HG02571 (cell line): ENCODE data around the gene NELFE.
A peak's percentile ranks its signal among the peaks of the same experiment; 100 is the strongest.
"Not testable (repeated sequence)": the region's sequence is repeated elsewhere in the genome, so short reads cannot be mapped to it uniquely, and the experiment has no call there.

ENCODE experiments used
- ATAC-seq: cut with Tn5 transposase; IDR thresholded peaks from one replicate; pipeline ENCODE4 v1.9.1; 2021; ENCODE audit warnings: mild to moderate bottlenecking, moderate library complexity; ENCODE audit not compliant: unreplicated experiment

Gene NELFE, protein sequence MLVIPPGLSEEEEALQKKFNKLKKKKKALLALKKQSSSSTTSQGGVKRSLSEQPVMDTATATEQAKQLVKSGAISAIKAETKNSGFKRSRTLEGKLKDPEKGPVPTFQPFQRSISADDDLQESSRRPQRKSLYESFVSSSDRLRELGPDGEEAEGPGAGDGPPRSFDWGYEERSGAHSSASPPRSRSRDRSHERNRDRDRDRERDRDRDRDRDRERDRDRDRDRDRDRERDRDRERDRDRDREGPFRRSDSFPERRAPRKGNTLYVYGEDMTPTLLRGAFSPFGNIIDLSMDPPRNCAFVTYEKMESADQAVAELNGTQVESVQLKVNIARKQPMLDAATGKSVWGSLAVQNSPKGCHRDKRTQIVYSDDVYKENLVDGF

DNA sequence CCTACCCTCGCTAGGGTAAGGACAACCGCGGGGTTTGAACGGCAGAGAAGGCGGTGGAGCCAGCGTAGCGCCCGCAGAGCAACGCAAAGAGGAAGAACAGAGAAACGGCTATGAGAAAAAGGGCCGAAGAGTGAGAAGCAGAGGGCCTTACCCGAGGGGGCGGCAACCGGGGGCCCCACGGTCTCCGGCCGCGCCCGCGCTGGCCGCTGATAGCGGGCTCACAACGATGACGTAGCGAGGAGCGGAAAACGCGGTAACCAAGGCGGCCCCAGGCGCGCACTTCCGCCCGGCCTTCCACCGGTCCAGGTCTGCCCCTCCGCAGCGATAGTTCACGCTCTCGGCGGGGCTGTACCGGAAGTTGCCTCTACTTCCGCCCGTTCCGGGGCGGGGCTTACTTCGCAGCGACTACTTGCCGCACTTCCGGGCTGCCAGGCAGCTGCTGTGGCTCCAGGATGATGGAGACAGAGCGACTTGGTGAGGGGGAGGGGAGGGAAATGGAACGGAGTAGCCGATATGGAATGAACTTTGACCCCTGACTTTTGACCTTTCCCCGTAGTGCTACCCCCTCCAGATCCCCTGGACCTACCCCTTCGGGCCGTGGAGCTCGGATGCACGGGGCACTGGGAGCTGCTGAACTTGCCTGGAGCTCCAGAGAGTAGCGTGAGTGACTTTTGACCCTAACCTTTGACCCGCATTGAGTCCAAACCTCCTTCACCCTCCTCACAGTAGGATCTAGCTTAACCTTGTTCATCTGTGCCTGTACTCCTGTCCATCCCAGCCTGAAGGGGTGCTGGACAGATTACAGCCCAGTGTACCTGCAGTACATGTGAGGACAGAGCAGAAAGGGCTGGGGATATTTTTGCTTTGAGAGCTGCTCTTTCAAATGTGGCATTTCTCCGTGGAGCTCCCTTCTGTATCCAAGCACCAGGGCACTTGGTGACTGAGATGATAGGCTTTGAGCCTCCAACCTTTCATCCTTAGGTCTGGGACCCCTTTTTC lies at the start of gene NELFE, which contains the start of gene SKIC2:
Gene NELFE, minus strand, starts transcription at position 231 of the 999 bp plus-strand sequence. CDS start 525 bp downstream, outside the sequence.
Gene SKIC2, plus strand, starts transcription at position 435 of the 999 bp plus-strand sequence. Its CDS starts 18 bp downstream, at position 453.
- ATAC-seq: peak; percentile 94

DNA sequence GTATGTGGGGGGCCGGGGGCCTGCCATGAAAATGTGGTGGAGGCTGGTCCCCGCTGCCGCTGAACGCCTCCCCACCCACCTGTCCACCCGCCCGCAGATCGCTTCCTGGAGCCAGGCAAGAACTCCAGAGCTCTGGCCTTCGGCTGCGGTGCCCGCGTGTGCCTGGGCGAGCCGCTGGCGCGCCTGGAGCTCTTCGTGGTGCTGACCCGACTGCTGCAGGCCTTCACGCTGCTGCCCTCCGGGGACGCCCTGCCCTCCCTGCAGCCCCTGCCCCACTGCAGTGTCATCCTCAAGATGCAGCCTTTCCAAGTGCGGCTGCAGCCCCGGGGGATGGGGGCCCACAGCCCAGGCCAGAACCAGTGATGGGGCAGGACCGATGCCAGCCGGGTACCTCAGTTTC lies 49.3 kb upstream of the NELFE start:
- ATAC-seq: not testable (repeated sequence)

DNA sequence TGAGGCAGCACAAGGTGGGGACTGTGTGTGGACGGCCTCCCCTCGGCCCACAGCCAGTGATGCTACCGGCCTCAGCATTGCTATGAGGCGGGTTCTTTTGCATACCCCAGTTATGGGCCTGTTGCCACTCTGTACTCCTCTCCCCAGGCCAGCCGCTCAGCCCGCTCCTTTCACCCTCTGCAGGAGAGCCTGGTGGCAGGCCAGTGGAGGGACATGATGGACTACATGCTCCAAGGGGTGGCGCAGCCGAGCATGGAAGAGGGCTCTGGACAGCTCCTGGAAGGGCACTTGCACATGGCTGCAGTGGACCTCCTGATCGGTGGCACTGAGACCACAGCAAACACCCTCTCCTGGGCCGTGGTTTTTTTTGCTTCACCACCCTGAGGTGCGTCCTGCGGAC lies 48.3 kb upstream of the NELFE start:
- ATAC-seq: not testable (repeated sequence)

DNA sequence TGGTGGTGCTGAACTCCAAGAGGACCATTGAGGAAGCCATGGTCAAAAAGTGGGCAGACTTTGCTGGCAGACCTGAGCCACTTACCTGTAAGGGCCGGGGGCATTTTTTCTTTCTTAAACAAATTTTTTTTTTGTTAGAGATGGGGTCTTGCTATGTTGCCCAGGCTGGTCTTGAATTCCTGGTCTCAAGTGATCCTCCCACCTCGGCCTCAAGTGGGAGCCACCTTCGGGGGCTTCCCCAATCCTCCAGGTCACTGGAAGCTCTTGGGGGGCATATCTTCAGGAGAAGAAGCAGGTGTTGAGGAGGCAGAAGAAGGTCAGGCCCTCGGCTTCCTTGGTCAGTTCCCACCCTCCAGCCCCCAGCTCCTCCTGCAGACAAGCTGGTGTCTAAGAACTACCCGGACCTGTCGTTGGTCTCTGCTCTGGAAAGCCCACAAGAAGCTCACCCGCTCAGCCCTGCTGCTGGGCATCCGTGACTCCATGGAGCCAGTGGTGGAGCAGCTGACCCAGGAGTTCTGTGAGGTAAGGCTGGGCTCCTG lies 47.3 kb upstream of the NELFE start:
- not testable (repeated sequence) for ATAC-seq

DNA sequence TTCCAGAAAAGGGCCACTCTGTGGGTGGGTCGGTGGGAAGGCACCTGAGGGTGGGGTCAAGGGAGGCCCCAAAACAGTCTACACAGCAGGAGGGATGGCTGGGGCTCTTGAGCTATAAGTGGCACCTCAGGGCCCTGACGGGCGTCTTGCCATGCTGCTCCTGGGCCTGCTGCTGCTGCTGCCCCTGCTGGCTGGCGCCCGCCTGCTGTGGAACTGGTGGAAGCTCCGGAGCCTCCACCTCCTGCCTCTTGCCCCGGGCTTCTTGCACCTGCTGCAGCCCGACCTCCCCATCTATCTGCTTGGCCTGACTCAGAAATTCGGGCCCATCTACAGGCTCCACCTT lies 46.7 kb upstream of the NELFE start:
- ATAC-seq: not testable (repeated sequence)

DNA sequence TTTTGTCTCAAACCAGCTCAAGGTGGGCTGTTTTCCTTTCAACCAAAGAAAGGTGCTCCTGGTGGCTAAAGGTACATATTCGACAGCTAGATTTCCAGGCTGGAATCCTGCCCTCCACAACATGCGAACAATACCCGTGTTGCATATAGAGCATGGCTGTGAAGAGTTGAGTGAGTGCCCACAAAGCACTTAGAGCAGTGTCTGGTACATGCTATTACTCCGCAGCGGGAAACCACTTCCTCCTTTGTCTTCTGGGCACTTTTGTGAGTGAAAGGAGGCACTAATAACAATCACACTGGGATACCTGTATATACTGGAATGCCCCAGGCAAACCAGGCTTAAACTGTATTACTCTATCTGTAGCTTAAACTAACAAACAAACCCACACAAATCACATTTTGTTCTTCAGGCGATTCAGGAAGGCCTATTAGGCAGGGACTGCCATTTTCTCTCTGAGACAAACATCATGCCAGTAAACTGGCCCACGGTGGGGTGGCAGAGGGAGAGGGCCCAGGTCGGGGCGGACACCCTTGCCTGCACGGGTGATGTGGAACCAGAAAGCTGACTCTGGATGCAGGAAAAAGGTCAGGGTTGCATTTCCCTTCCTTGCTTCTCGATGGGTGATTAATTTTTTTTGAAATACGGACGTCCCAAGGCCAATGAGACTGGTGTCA lies 46.2 kb upstream of the NELFE start:
- ATAC-seq: not testable (repeated sequence)

DNA sequence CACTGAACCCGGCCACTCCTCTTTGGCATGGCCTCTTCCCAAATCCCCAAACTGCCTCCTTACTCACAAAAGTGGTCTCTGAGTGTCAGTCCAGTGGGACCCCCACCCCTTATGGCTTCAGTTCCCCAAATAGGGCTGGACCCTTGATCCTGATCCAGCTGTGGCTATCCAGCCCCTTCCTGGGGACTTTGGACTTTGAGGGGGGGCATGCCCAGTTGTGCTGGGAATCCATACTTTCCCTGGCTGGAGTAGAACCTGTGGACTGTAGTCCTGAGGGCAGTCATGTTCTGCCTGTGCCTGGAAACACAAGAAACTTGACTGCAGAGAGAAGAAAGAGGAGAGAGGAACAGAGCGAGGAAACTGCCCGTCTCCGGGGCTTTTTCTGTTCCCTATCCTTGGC lies 45.6 kb upstream of the NELFE start:
- ATAC-seq: not testable (repeated sequence)

DNA sequence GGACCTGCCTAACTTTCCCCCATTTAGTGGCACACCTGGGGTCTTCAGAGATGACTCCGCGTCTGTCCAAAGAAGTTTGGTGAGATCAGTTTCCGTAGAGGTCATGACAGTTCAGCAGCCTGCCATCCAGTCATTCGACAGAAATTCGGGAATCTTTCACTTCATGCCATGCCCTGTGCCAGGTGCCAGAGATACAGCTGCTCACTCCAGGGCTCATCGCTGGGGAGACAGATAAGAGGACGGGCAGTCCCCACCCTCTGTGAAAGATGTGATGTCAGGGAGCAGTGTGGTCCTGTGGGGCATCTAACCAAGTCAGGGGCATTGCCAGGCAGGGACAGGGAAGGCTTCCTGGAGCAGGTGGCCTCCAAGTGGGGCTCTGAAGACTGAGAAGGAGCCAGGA lies 44.5 kb upstream of the NELFE start:
- not testable (repeated sequence) for ATAC-seq

DNA sequence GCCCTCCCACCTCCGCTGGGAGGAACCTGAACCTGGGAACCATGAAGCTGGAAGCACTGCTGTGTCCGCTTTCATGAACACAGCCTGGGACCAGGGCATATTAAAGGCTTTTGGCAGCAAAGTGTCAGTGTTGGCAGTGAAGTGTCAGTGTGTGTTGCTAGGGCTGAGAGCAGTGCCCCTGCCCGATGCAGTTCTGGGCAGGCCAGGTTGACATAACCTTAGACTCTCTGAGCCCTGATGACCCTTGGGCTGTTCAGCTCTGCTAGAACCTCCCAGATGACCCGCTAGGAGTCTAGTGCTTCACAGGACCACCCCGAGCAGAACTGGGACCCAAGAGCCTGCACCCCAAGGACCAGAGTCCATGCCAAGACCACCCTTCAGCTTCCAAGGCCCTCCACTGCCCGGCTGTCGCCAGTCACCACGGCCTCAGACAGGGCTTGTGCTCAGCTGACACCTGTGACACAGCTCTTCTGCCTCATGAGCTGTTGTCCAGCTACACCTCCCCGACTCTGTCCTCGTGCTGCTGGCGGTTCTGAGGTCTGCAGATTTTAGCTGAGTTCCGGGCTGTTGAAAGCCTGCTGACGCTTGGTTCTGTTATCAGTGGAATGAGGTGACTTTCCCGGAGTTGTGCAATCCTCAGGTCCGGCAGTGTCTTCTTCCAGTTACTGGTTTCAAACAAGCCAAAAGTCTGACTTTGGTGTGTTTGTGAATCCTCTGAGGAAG lies 43.9 kb upstream of the NELFE start:
- not testable (repeated sequence) for ATAC-seq

DNA sequence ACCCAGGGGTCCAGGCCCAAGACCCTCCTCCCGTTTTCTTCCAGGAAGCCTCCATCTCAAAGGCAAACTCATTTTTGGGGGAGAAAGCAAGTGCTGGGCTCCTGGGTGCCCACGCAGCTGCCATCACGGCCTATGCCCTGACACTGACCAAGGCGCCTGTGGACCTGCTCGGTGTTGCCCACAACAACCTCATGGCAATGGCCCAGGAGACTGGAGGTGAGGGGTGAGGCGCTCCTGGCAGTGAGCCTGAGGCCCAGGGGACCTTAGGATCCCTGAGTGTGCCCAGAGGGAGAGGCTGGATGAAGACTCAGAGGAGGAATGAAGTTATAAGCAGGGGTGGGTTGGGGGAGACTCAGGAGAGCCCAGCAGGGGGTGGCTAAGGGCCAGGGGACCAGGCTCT lies 37.6 kb upstream of the NELFE start:
- not testable (repeated sequence) for ATAC-seq

DNA sequence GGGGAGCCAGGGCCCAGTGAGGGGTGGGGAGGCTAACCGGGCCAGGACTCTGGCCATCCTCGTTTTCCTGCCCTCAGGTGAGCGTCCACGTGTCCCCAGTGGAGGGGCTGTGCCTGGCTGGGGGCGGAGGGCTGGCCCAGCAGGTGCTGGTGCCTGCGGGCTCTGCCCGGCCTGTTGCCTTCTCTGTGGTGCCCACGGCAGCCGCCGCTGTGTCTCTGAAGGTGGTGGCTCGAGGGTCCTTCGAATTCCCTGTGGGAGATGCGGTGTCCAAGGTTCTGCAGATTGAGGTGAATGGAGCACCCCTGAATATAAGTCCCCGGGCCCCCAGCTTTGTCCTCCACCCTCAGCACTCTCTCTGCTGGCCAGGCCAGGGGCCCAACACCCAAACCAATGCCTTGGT lies 35.6 kb upstream of the NELFE start:
- not testable (repeated sequence) for ATAC-seq

DNA sequence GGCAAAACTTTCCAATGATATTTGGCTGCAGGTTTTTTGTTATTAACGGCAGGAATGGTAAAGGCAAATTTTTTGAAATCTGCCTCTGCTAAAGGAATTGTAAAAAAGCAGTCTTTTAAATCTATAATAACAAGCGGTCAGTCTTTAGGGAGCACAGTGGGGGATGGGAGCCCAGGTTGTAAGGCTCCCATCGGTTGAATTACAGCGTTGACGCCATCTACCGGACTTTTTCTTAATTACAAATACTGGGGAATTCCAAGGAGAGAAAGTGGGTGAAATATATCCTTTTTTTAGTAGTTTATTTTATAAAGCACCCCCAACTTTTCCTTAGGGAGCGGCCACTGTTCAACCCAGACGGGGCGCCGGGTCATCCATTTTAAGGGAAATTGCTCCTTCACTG lies 30.6 kb upstream of the NELFE start:
- ATAC-seq: not testable (repeated sequence)

DNA sequence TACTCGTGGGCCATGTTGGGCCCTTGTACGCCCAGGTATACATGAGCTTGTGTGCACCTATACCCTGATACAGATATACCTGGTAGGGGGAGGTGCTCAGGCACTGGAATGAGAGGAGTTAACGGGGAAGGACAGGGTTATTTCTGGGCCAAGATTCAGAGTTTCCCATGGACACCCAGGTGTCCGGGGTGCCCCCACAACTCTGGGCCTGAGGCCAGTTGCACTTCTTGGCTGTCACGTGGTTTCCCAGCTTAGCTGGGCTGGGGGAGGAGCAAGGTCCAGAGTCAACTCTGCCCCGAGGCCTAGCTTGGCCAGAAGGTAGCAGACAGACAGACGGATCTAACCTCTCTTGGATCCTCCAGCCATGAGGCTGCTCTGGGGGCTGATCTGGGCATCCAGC lies 23.0 kb upstream of the NELFE start, which contains the start of gene C4A:
Gene C4A, plus strand, starts transcription at position 314 of the 400 bp plus-strand sequence. Its CDS starts 51 bp downstream, at position 365.
- not testable (repeated sequence) for ATAC-seq

DNA sequence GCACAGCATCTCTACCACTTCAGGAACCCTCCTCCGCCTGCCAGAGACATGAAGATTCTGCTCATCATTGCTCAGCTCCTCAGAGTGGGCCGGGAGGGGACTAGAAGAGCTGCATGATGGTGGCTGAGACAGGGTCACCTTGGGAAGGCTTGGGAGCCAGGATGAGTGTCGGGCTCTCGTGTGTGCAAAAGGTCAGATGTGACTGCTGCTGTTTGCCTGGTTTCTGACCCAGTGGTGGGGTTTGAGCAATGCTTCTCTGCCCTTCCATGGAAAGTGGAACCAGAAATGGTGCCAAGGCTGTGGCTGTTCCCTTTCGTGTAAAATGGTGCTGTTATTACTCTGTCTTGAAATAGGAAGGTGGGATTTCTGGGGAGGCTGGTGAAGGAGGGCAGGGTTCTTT lies 22.2 kb upstream of the NELFE start:
- not testable (repeated sequence) for ATAC-seq

DNA sequence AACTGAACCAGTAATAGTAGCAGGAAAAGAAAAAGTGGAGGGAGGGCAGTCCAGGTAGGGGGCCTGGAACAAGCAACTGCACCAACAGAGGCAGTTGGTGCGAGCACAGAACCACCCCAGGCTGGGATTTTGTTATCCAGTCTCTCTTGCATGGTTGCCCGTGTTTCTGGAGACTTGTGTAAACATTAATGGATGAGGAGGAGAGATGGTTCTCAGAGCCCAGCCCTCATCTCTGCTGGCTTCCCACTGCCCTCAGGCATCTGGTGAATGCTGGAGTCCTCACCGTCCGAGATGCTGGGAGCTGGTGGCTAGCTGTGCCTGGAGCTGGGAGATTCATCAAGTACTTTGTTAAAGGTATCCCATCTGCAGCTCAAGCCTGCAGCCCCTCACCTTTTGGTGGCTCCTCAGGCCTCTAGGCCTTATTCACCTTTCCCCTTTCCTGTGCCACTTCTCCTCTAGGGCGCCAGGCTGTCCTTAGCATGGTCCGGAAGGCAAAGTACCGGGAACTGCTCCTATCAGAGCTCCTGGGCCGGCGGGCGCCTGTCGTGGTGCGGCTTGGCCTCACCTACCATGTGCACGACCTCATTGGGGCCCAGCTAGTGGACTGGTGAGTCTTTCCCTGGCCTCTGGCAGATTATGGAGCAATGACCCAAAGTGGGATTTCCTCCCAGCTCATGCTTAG lies 21.6 kb upstream of the NELFE start:
- not testable (repeated sequence) for ATAC-seq

DNA sequence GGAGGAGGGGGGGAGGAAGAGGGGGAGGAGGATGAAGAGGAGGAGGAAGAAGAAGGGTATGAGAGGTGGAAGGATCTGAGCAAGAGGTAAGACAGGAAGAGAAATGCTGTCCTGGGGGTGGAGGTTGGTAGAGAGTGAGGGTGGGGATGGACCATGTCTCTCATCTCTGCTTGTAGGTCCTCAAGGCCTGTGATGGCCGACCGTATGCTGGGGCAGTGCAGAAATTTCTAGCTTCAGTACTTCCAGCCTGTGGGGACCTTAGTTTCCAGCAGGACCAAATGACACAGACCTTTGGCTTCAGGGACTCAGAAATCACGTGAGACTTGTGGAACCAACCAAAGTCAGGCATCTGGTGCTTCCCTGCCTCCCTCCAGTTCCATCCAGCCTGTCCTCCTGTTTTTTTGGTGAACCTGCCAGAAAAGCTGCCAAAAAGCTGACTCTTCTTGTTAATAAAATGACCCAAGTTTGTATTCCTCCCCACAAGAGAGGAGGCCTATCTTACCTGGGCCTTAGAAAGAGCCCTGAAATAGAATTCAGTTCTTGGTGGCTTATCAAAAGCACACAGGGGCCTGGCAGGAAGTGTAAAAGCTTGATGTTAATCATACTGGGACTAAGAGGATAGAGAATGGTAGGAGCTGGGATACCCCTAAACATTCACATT lies 20.6 kb upstream of the NELFE start:
- no peak for ATAC-seq

DNA sequence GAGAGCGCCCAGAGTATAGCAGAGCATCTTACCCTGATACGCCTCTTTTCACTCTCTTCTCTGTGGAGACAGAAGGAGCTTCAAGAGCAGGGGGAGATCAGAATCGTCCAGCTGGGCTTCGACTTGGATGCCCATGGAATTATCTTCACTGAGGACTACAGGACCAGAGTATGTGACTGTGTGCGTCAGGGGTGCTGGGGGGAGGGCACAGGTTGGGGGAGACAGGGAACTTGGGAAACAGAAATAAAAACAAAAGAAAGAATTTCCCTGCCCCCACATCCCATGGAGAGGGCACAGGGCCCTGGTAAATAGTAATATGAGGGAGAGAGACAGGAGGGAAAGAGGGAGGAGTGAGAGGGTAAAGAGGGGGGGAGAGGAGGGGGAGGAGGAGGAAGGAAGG lies 20.1 kb upstream of the NELFE start:
- ATAC-seq: no peak

DNA sequence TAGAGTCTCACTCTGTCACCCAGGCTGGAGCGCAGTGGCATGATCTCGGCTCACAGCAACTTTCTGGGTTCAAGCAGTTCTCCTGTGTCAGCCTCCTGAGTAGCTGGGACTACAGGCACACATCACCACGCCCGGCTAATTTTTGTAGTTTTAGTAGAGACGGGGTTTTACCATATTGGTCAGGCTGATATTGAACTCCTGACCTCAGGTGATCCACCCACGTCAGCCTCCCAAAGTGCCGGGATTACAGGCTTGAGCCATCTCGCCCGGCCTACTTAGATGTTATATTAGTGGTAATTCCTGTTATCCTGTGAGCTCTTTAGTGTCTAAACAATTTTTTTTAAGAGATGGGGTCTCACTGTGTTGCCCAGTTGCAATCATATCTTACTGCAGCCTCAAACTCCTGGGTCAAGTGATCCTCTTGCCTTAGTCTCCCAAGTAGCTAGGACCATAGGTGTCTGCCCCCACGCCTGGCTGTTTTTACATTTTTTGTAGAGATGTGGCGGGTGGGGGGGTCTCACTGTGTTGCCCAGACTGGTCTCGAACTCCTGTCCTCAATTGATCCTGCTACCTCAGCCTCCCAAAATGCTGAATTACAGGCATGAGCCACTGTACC lies 19.2 kb upstream of the NELFE start:
- ATAC-seq: no peak
